SK-N-MC (cell line): ENCODE results near the gene ACTA1.

ENCODE experiments used
- EZH2 ChIP-seq: fragments of 200-600 bp; sonication (generic); IDR thresholded peaks from one replicate; pipeline ENCODE4 v1.6.1; 2017; ENCODE audit warnings: antibody characterized with exemption
- FOXP2 ChIP-seq: optimal IDR thresholded peaks from 2 replicates; pipeline ENCODE3; 2011; ENCODE audit warnings: mild to moderate bottlenecking, moderate library complexity; ENCODE audit not compliant: insufficient read depth; ENCODE audit errors: extremely low read length, control extremely low read depth
- POLR2AphosphoS5 ChIP-seq: IDR thresholded peaks from 2 replicates; pipeline ENCODE4 v1.6.1; 2012; ENCODE audit warnings: mild to moderate bottlenecking, low read depth, low read length, borderline replicate concordance

DNA sequence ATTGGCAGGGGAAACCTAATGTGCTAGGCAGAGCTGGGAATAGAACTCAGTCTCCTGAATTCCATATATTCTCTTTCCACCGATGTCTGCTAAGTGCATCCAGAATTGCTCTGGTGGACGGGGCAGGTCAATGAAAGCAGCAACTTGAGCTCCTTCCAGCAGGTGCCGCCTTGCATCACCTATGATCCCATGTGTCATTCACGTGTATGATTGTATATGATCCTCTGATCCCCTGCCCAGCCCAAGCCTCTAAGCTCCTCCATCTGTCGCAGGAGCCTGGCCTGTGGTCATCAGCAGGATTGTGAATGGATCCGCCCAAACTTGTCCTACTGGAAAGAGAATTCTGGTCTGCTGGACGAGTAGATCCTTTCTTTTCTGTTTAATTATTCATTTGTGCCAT is 13.1 kb downstream of the ACTA1 start:
- TF ChIP-seq EZH2 = no peak
- no peak for TF ChIP-seq POLR2AphosphoS5
- TF ChIP-seq FOXP2 = no peak
